ENCODE measurements around the gene TMEM44.

GRCh38 chr3:194609601-194610000, 23.6 kb downstream of the TMEM44 start:
- TF ChIP-seq FIP1L1 (IDR thresholded peaks at IDR 0.05; ENCODE audit: low read depth, low read length, poor library complexity, severe bottlenecking) (no peak), POLR2AphosphoS2 (IDR thresholded peaks at IDR 0.05; ENCODE audit: low read length) (no peak), POLR2A (conservative IDR thresholded peaks at IDR 0.05) (no peak), ZNF146 (CRISPR knock-in tag; IDR thresholded peaks at IDR 0.05; ENCODE audit: unreplicated experiment) (no peak), CBX5 (IDR thresholded peaks at IDR 0.05; ENCODE audit: borderline replicate concordance, low read depth) (no peak), ZNF584 (CRISPR knock-in tag; IDR thresholded peaks at IDR 0.05; ENCODE audit: low read depth) (no peak), CTCF (IDR thresholded peaks at IDR 0.05 in 2 of 3, conservative IDR thresholded peaks at IDR 0.05 in 1 of 3; ENCODE audit: insufficient read depth in 2 of 3, low read depth in 1 of 3, low read length in 3 of 3) (no peak)
